DOHH2 (cell line): ENCODE measurements around the gene TTC22.

Experiments used
- H3F3A ChIP-seq: fragments of 200-600 bp; sonication (generic), shearing (Covaris generic); 2 replicates; pipeline ENCODE4 v1.6.0; 2016; ENCODE audit warnings: antibody characterized with exemption, mild to moderate bottlenecking; ENCODE audit not compliant: control insufficient read depth, insufficient read depth
- H3K27ac ChIP-seq: fragments of 200-600 bp; sonication (generic); 2 replicates; pipeline ENCODE4 v1.5.1; 2014; ENCODE audit warnings: low read depth, mild to moderate bottlenecking, low read length, moderate library complexity
- H3K27me3 ChIP-seq: fragments of 200-600 bp; sonication (generic); 2 replicates; pipeline ENCODE4 v1.6.1; 2014; ENCODE audit warnings: mild to moderate bottlenecking, low read length, mixed read lengths; ENCODE audit not compliant: control insufficient read depth
- H3K36me3 ChIP-seq: fragments of 200-600 bp; sonication (generic); 2 replicates; pipeline ENCODE4 v1.6.1; 2014; ENCODE audit warnings: mild to moderate bottlenecking, low read length, moderate library complexity, mixed read lengths; ENCODE audit not compliant: control insufficient read depth
- H3K4me1 ChIP-seq: fragments of 200-600 bp; sonication (generic); 2 replicates; pipeline ENCODE4 v1.6.1; 2014; ENCODE audit warnings: mild to moderate bottlenecking, low read length, mixed read lengths; ENCODE audit not compliant: control insufficient read depth
- H3K4me2 ChIP-seq: fragments of 200-600 bp; sonication (generic); 2 replicates; pipeline ENCODE4 v1.6.0; 2014; ENCODE audit warnings: mild to moderate bottlenecking, low read length, moderate library complexity
- H3K4me3 ChIP-seq: fragments of 200-600 bp; sonication (generic); 2 replicates; pipeline ENCODE4 v1.5.1; 2014; ENCODE audit warnings: mild to moderate bottlenecking, low read length, mixed read lengths
- H3K79me2 ChIP-seq: fragments of 200-600 bp; sonication (generic); 2 replicates; pipeline ENCODE4 v1.6.1; 2014; ENCODE audit warnings: mild to moderate bottlenecking, low read length, mixed read lengths; ENCODE audit not compliant: control insufficient read depth
- H3K9me2 ChIP-seq: fragments of 200-600 bp; sonication (generic); replicated peaks from 2 replicates; pipeline ENCODE4 v1.6.1; 2014; ENCODE audit warnings: mild to moderate bottlenecking, low read length, mixed read lengths; ENCODE audit not compliant: control insufficient read depth
- H3K9me3 ChIP-seq: fragments of 200-600 bp; sonication (generic); 2 replicates; pipeline ENCODE4 v1.6.1; 2014; ENCODE audit warnings: antibody characterized with exemption, low read length, mixed read lengths; ENCODE audit not compliant: control insufficient read depth, insufficient read depth
- H4K20me1 ChIP-seq: fragments of 200-600 bp; sonication (generic); 2 replicates; pipeline ENCODE4 v1.6.0; 2014; ENCODE audit warnings: low read depth, mild to moderate bottlenecking, antibody characterized with exemption, low read length, moderate library complexity; ENCODE audit not compliant: control insufficient read depth, insufficient read depth
- CTCF ChIP-seq: fragments of 200-600 bp; sonication (generic); IDR thresholded peaks from one replicate; pipeline ENCODE4 v1.5.1; 2014; ENCODE audit warnings: antibody characterized with exemption, mild to moderate bottlenecking, low read depth, low read length; ENCODE audit not compliant: poor library complexity, severe bottlenecking
- EZH2phosphoT487 ChIP-seq: fragments of 200-600 bp; sonication (generic); IDR thresholded peaks from 2 replicates; pipeline ENCODE4 v1.6.1; 2017; ENCODE audit warnings: borderline replicate concordance, mild to moderate bottlenecking, antibody characterized with exemption, low read length, moderate library complexity, mixed read lengths

TTC22 gene

GRCh38 chr1:54745864-54746263 lies 55.3 kb downstream of the TTC22 start:
- TF ChIP-seq EZH2phosphoT487 (no peak), CTCF (no peak)
- Histone ChIP-seq H3K27me3 (no peaks in the 10 kb centered on the region), H3K79me2 (no peaks in the 10 kb centered on the region), H3K36me3 (peaks cover 25% of the 10 kb centered on the region), H3K9me2 (no peaks in the 10 kb centered on the region), H3K27ac (no peak overlapping the region), H3K9me3 (no peaks in the 10 kb centered on the region), H4K20me1 (no peaks in the 10 kb centered on the region), H3K4me3 (no peak overlapping the region), H3F3A (no peaks in the 10 kb centered on the region), H3K4me2 (no peak overlapping the region), H3K4me1 (no peaks in the 10 kb centered on the region)

GRCh38 chr1:54745274-54745673 lies 55.8 kb downstream of the TTC22 start:
- H3K27ac ChIP-seq = no peak overlapping the region
- H3K4me1 ChIP-seq = no peaks in the 10 kb centered on the region
- TF ChIP-seq EZH2phosphoT487 (no peak), CTCF (no peak)
- H3F3A ChIP-seq = no peaks in the 10 kb centered on the region
- H3K9me3 ChIP-seq = no peaks in the 10 kb centered on the region
- H3K4me2 ChIP-seq = no peak overlapping the region
- no peaks in the 10 kb centered on the region for H3K27me3 ChIP-seq
- no peaks in the 10 kb centered on the region for H4K20me1 ChIP-seq
- H3K4me3 ChIP-seq = no peak overlapping the region
- H3K79me2 ChIP-seq = no peaks in the 10 kb centered on the region
- no peaks in the 10 kb centered on the region for H3K9me2 ChIP-seq
- peaks cover 31% of the 10 kb centered on the region for H3K36me3 ChIP-seq

- Histone ChIP-seq H3K4me1 (no peaks in the 10 kb centered on the region), H3K27me3 (no peaks in the 10 kb centered on the region), H3K9me2 (no peaks in the 10 kb centered on the region), H3K79me2 (no peaks in the 10 kb centered on the region), H3F3A (no peaks in the 10 kb centered on the region), H4K20me1 (no peaks in the 10 kb centered on the region), H3K36me3 (peaks cover 35% of the 10 kb centered on the region), H3K9me3 (no peaks in the 10 kb centered on the region), H3K4me3 (no peak overlapping the region), H3K27ac (no peak overlapping the region), H3K4me2 (no peak overlapping the region)
- no peak for TF ChIP-seq EZH2phosphoT487
- TF ChIP-seq CTCF = no peak
These were observed 56.4 kb downstream of the TTC22 start for GRCh38 chr1:54744696-54745095.
